ENCODE data around the gene PTBP1. TPM values are rescaled to one million over a fixed set of nuclear protein-coding genes. Genes with fewer than 3 reads are reported as not detected.

PTBP1 gene
- polyA plus RNA-seq, 3 donors = 62.4 to 117 (median 81.6) TPM

DNA sequence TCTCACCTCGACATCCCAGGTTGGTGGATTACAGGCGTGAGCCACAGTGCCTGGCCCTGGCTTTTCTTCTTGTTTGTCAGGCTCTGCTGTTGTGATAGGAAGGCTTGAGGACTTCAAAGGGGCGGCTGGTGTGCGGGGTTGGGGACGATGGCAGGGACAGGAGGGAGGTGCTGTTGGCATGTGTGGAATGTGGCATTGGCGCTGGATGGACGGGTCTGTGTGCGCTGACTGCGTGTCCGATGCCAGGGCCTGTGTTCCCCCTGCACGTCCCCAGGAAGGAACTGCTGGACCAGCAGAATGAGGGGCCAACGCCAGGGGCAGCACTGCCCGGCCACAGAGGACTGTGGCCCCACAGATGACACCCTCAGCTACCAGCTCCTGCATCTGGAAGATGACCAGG, 12.7 kb upstream of the PTBP1 start:
- H3K4me3 Mint-ChIP-seq = no peak overlapping the region
- intact Hi-C loops (cut with micrococcal nuclease) = no loop called here
- H4K20me1 ChIP-seq (ENCODE audit: insufficient read depth, low read length) = no peaks in the 10 kb centered on the region
- peaks cover 0 to 3% (median 0%) of the 10 kb centered on the region in 7 donors for H3K9me3 Mint-ChIP-seq
- no peak overlapping the region for H3K4me2 ChIP-seq (replicated peaks; ENCODE audit: extremely low read depth, low read length, poor library complexity, severe bottlenecking)
- H3K36me3 Mint-ChIP-seq = peaks cover 0 to 2% of the 10 kb centered on the region in 2 donors
- WGBS (ENCODE audit: insufficient coverage) = 95% methylated on average over 11 of the region's 13 CpGs
- no peak overlapping the region for H3K9ac ChIP-seq (ENCODE audit: insufficient read depth, low read length, poor library complexity, severe bottlenecking)
- no peak for DNase-seq
- peaks cover 10 to 20% (median 13%) of the 10 kb centered on the region in 3 donors for H3K27me3 Mint-ChIP-seq (ENCODE audit: low read depth in 3 of 3)
- H3K36me3 ChIP-seq (replicated peaks in 1 of 2; ENCODE audit: control insufficient read depth in 1 of 2, insufficient read depth in 2 of 2, low read length in 2 of 2) = no peaks in the 10 kb centered on the region
- H3K27me3 ChIP-seq (ENCODE audit: control insufficient read depth in 2 of 2, insufficient read depth in 2 of 2, low read length in 2 of 2) = no peaks in the 10 kb centered on the region
- H3K27ac Mint-ChIP-seq = peak overlapping the region in 1 of 7 donors; percentile 38
- H3K79me2 ChIP-seq (ENCODE audit: insufficient read depth, low read length) = no peaks in the 10 kb centered on the region
- H2AFZ ChIP-seq (ENCODE audit: insufficient read depth, low read depth, low read length, poor library complexity, severe bottlenecking) = no peak overlapping the region
- H3K4me1 ChIP-seq (ENCODE audit: control insufficient read depth in 1 of 2, insufficient read depth in 2 of 2, low read length in 2 of 2) = peaks cover 10% of the 10 kb centered on the region in 2 donors
- H3K4me3 ChIP-seq (replicated peaks in 1 of 3; ENCODE audit: low read depth in 2 of 3, low read length in 3 of 3) = no peak overlapping the region
- no peaks in the 10 kb centered on the region for H3K9me3 ChIP-seq (replicated peaks in 1 of 2; ENCODE audit: control insufficient read depth in 1 of 2, insufficient read depth in 1 of 2, low read length in 2 of 2)
- H3K4me1 Mint-ChIP-seq = peaks cover 10% of the 10 kb centered on the region
- no peak overlapping the region for H3K27ac ChIP-seq (ENCODE audit: low read depth in 1 of 2, low read length in 2 of 2)
- TF ChIP-seq, protein P1, sequence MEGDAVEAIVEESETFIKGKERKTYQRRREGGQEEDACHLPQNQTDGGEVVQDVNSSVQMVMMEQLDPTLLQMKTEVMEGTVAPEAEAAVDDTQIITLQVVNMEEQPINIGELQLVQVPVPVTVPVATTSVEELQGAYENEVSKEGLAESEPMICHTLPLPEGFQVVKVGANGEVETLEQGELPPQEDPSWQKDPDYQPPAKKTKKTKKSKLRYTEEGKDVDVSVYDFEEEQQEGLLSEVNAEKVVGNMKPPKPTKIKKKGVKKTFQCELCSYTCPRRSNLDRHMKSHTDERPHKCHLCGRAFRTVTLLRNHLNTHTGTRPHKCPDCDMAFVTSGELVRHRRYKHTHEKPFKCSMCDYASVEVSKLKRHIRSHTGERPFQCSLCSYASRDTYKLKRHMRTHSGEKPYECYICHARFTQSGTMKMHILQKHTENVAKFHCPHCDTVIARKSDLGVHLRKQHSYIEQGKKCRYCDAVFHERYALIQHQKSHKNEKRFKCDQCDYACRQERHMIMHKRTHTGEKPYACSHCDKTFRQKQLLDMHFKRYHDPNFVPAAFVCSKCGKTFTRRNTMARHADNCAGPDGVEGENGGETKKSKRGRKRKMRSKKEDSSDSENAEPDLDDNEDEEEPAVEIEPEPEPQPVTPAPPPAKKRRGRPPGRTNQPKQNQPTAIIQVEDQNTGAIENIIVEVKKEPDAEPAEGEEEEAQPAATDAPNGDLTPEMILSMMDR (IDR thresholded peaks at IDR 0.05) = no peak

GRCh38 chr19:787536-787935, 9.7 kb upstream of the PTBP1 start:
- WGBS (ENCODE audit: insufficient coverage) = 95% methylated on average over 13 of the region's 16 CpGs
- peaks cover 8 to 11% (median 10%) of the 10 kb centered on the region in 3 donors for H3K27me3 Mint-ChIP-seq (ENCODE audit: low read depth in 3 of 3)
- H3K9me3 ChIP-seq (replicated peaks in 1 of 2; ENCODE audit: control insufficient read depth in 1 of 2, insufficient read depth in 1 of 2, low read length in 2 of 2) = no peaks in the 10 kb centered on the region
- no peaks in the 10 kb centered on the region for H3K27me3 ChIP-seq (ENCODE audit: control insufficient read depth in 2 of 2, insufficient read depth in 2 of 2, low read length in 2 of 2)
- H3K36me3 ChIP-seq (replicated peaks in 1 of 2; ENCODE audit: control insufficient read depth in 1 of 2, insufficient read depth in 2 of 2, low read length in 2 of 2) = no peaks in the 10 kb centered on the region
- H3K4me1 Mint-ChIP-seq = peaks cover 14% of the 10 kb centered on the region
- H2AFZ ChIP-seq (ENCODE audit: insufficient read depth, low read depth, low read length, poor library complexity, severe bottlenecking) = no peak overlapping the region
- intact Hi-C loops (cut with micrococcal nuclease) = no loop called here
- H3K9me3 Mint-ChIP-seq = peaks cover 0 to 3% (median 0%) of the 10 kb centered on the region in 7 donors
- H4K20me1 ChIP-seq (ENCODE audit: insufficient read depth, low read length) = no peaks in the 10 kb centered on the region
- no peaks in the 10 kb centered on the region for H3K79me2 ChIP-seq (ENCODE audit: insufficient read depth, low read length)
- TF ChIP-seq, protein P1 (IDR thresholded peaks at IDR 0.05) = no peak
- H3K36me3 Mint-ChIP-seq = peaks cover 0 to 2% of the 10 kb centered on the region in 2 donors
- no peak overlapping the region for H3K4me2 ChIP-seq (replicated peaks; ENCODE audit: extremely low read depth, low read length, poor library complexity, severe bottlenecking)
- no peak overlapping the region for H3K4me3 ChIP-seq (replicated peaks in 1 of 3; ENCODE audit: low read depth in 2 of 3, low read length in 3 of 3)
- H3K9ac ChIP-seq (ENCODE audit: insufficient read depth, low read length, poor library complexity, severe bottlenecking) = no peak overlapping the region
- H3K4me3 Mint-ChIP-seq = no peak overlapping the region
- H3K27ac Mint-ChIP-seq = no peak overlapping the region
- H3K27ac ChIP-seq (ENCODE audit: low read depth in 1 of 2, low read length in 2 of 2) = no peak overlapping the region
- no peak for DNase-seq
- peaks cover 14 to 15% of the 10 kb centered on the region in 2 donors for H3K4me1 ChIP-seq (ENCODE audit: control insufficient read depth in 1 of 2, insufficient read depth in 2 of 2, low read length in 2 of 2)
